ENCODE results near the gene KLHL8. TPM values are rescaled to one million over a fixed set of nuclear protein-coding genes. Genes with fewer than 3 reads are reported as not detected.

The KLHL8 gene
- polyA plus RNA-seq, 1 donor (not counting 4 experiments of a cell fraction or from before 2014, with no cell fraction given): 6.7 TPM

DNA sequence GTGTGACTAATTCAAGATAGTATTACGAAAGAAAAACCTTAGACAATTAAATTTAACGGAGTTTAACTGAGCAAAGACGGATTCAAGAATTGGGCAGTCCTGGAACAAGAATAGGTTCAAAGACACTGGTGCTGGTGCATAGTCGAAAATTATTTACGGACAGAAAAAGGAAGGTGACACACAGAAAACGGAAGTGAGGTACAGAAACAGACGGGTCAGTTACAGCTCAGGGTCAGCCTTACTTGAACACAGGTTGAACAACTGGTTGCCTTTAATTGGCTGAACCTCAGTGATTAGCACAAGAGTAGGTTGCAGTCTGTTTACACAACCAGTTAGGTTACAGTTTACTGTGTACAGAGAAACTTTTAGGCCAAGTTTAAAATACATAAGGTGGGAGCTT lies 31.5 kb downstream of the KLHL8 start:
- H3K9me1 ChIP-seq (ENCODE audit: control insufficient read depth, extremely low read depth, insufficient read depth, low read length): no peaks in the 10 kb centered on the region
- no peak overlapping the region for H3K4me3 ChIP-seq (ENCODE audit: control insufficient read depth in 2 of 3, extremely low read depth in 1 of 3, insufficient read depth in 2 of 3, low read depth in 1 of 3, low read length in 3 of 3)
- no peak for DNase-seq (ENCODE audit: low read depth, low spot score)
- no peak for TF ChIP-seq EZH2 (IDR thresholded peaks at IDR 0.05; ENCODE audit: low read length)
- TF ChIP-seq, protein P1, sequence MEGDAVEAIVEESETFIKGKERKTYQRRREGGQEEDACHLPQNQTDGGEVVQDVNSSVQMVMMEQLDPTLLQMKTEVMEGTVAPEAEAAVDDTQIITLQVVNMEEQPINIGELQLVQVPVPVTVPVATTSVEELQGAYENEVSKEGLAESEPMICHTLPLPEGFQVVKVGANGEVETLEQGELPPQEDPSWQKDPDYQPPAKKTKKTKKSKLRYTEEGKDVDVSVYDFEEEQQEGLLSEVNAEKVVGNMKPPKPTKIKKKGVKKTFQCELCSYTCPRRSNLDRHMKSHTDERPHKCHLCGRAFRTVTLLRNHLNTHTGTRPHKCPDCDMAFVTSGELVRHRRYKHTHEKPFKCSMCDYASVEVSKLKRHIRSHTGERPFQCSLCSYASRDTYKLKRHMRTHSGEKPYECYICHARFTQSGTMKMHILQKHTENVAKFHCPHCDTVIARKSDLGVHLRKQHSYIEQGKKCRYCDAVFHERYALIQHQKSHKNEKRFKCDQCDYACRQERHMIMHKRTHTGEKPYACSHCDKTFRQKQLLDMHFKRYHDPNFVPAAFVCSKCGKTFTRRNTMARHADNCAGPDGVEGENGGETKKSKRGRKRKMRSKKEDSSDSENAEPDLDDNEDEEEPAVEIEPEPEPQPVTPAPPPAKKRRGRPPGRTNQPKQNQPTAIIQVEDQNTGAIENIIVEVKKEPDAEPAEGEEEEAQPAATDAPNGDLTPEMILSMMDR (optimal IDR thresholded peaks at IDR 0.05 in 1 of 3, IDR thresholded peaks at IDR 0.05 in 1 of 3, conservative IDR thresholded peaks at IDR 0.05 in 1 of 3; ENCODE audit: extremely low read depth in 1 of 3, insufficient read depth in 2 of 3, low read length in 3 of 3): no peak
- FAIRE-seq: no peak
- no peak overlapping the region for H3K27ac ChIP-seq (ENCODE audit: control insufficient read depth, insufficient read depth, low read length)
- no peak overlapping the region for H3K4me2 ChIP-seq (ENCODE audit: control insufficient read depth, extremely low read depth, insufficient read depth, low read depth, low read length)
- H4K20me1 ChIP-seq (ENCODE audit: control insufficient read depth, extremely low read depth, insufficient read depth, low read length): no peaks in the 10 kb centered on the region
- no peaks in the 10 kb centered on the region for H3K9me3 ChIP-seq (ENCODE audit: control insufficient read depth, low read depth, low read length)
- H3K9ac ChIP-seq (ENCODE audit: control insufficient read depth, extremely low read depth, insufficient read depth, low read length): no peak overlapping the region
- no peak overlapping the region for H2AFZ ChIP-seq (ENCODE audit: control insufficient read depth, low read length)
- no peaks in the 10 kb centered on the region for H3K4me1 ChIP-seq (ENCODE audit: control insufficient read depth, extremely low read depth, insufficient read depth, low read length)
- H3K79me2 ChIP-seq (ENCODE audit: control insufficient read depth, insufficient read depth, low read length): no peaks in the 10 kb centered on the region
- no peaks in the 10 kb centered on the region for H3K27me3 ChIP-seq (ENCODE audit: control insufficient read depth, extremely low read depth, insufficient read depth, low read length)
- no peaks in the 10 kb centered on the region for H3K36me3 ChIP-seq (ENCODE audit: control insufficient read depth in 2 of 2, extremely low read depth in 1 of 2, insufficient read depth in 2 of 2, low read length in 2 of 2)
- dilution Hi-C loops (cut with MboI; ENCODE audit: extremely low pct_ligation_motif_present, low sequenced_read_pairs): no loop called here

DNA sequence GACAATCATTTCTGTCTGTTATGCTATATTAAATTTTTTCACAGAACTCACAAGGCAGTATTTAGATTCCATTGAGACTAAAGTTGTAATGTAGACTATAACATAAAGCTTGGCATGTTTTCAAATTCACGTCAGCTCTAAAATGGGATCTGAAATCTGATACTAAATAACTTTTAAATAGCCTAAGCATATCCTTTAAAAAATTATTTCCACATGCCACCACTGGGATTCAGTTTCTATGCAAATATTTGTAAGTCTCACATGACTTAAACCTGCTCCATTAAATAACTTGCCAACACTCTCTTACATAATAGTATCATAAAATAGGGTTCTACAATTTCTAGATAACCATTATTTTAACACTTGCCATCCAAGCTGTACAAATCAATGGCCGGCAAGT lies 32.4 kb downstream of the KLHL8 start:
- Histone ChIP-seq H4K20me1 (ENCODE audit: control insufficient read depth, extremely low read depth, insufficient read depth, low read length) (no peaks in the 10 kb centered on the region), H3K9ac (ENCODE audit: control insufficient read depth, extremely low read depth, insufficient read depth, low read length) (no peak overlapping the region), H3K4me2 (ENCODE audit: control insufficient read depth, extremely low read depth, insufficient read depth, low read depth, low read length) (no peak overlapping the region), H3K79me2 (ENCODE audit: control insufficient read depth, insufficient read depth, low read length) (no peaks in the 10 kb centered on the region), H3K36me3 (ENCODE audit: control insufficient read depth in 2 of 2, extremely low read depth in 1 of 2, insufficient read depth in 2 of 2, low read length in 2 of 2) (no peaks in the 10 kb centered on the region), H3K27ac (ENCODE audit: control insufficient read depth, insufficient read depth, low read length) (no peak overlapping the region), H3K27me3 (ENCODE audit: control insufficient read depth, extremely low read depth, insufficient read depth, low read length) (no peaks in the 10 kb centered on the region), H3K9me3 (ENCODE audit: control insufficient read depth, low read depth, low read length) (no peaks in the 10 kb centered on the region), H3K9me1 (ENCODE audit: control insufficient read depth, extremely low read depth, insufficient read depth, low read length) (no peaks in the 10 kb centered on the region), H3K4me1 (ENCODE audit: control insufficient read depth, extremely low read depth, insufficient read depth, low read length) (no peaks in the 10 kb centered on the region), H3K4me3 (ENCODE audit: control insufficient read depth in 2 of 3, extremely low read depth in 1 of 3, insufficient read depth in 2 of 3, low read depth in 1 of 3, low read length in 3 of 3) (no peak overlapping the region), H2AFZ (ENCODE audit: control insufficient read depth, low read length) (no peak overlapping the region)
- FAIRE-seq: no peak
- no peak for DNase-seq (ENCODE audit: low read depth, low spot score)
- dilution Hi-C loops (cut with MboI; ENCODE audit: extremely low pct_ligation_motif_present, low sequenced_read_pairs): no loop called here
- TF ChIP-seq, protein P1 (optimal IDR thresholded peaks at IDR 0.05 in 1 of 3, IDR thresholded peaks at IDR 0.05 in 1 of 3, conservative IDR thresholded peaks at IDR 0.05 in 1 of 3; ENCODE audit: extremely low read depth in 1 of 3, insufficient read depth in 2 of 3, low read length in 3 of 3): no peak
- no peak for TF ChIP-seq EZH2 (IDR thresholded peaks at IDR 0.05; ENCODE audit: low read length)

Measured in keratinocyte (primary cell).